T47D (cell line): Measurements from ENCODE around the gene MBOAT2.

ENCODE experiments used
- DNase-seq, 2 experiments: peaks; one replicate each; pipeline versions ENCODE4 v3.0.0 to v3.0.0-alpha.2; 2011 to 2012; ENCODE audit warnings: low read depth in 1 of 2, low spot score in 1 of 2
- JUND ChIP-seq: IDR thresholded peaks from 2 replicates; pipeline ENCODE4 v1.6.1; 2012; ENCODE audit warnings: low read depth
- in situ Hi-C: cut with HindIII; loops from 2 replicates; pipeline ENCODE4 v1.10.0; 2016; ENCODE audit warnings: low sequenced_read_pairs, low pct_unique_long_range_greater_than_20kb

Gene MBOAT2

GRCh38 chr2:8994386-8994785 is 9.1 kb downstream of the MBOAT2 start:
- in situ Hi-C loops, result no loop called here
- TF ChIP-seq JUND, result no peak
- peak in 1 of 2 experiments; percentile 48 for DNase-seq

- DNase-seq, result peak in 1 of 2 experiments; percentile 55
- TF ChIP-seq JUND, result no peak
- in situ Hi-C loops, result no loop called here
Measured at GRCh38 chr2:8993902-8994278, 9.6 kb downstream of the MBOAT2 start.

- no peak for TF ChIP-seq JUND
- in situ Hi-C loops, result no loop called here
- DNase-seq, result peak in 1 of 2 experiments; percentile 15
Measured at GRCh38 chr2:8993196-8993901, 10.1 kb downstream of the MBOAT2 start.

GRCh38 chr2:8992643-8993042 is 10.8 kb downstream of the MBOAT2 start:
- no peak for TF ChIP-seq JUND
- in situ Hi-C loops, result no loop called here
- no peak for DNase-seq

GRCh38 chr2:8989536-8990079 is 13.9 kb downstream of the MBOAT2 start:
- in situ Hi-C loops, result no loop called here
- no peak for DNase-seq
- TF ChIP-seq JUND, result no peak

GRCh38 chr2:8987410-8987809 is 16.1 kb downstream of the MBOAT2 start:
- no peak for DNase-seq
- in situ Hi-C loops, result no loop called here
- TF ChIP-seq JUND, result no peak

- TF ChIP-seq JUND, result no peak
- DNase-seq, result peak in 1 of 2 experiments; percentile 14
- in situ Hi-C loops, result no loop called here
Measured at GRCh38 chr2:8986327-8986976, 17.0 kb downstream of the MBOAT2 start.

GRCh38 chr2:8985561-8986326 is 17.7 kb downstream of the MBOAT2 start:
- in situ Hi-C loops, result no loop called here
- DNase-seq, result no peak
- no peak for TF ChIP-seq JUND

- TF ChIP-seq JUND, result no peak
- no peak for DNase-seq
- in situ Hi-C loops, result no loop called here
Measured at GRCh38 chr2:8984855-8985254, 18.6 kb downstream of the MBOAT2 start.

- DNase-seq, result no peak
- in situ Hi-C loops, result no loop called here
Measured at GRCh38 chr2:8984157-8984556, 19.3 kb downstream of the MBOAT2 start.

GRCh38 chr2:8983571-8983970 is 19.9 kb downstream of the MBOAT2 start:
- TF ChIP-seq JUND, result no peak
- in situ Hi-C loops, result no loop called here
- DNase-seq, result no peak

More at GRCh38 chr2:8984157-8984556, 19.3 kb downstream of the MBOAT2 start:
- no peak for TF ChIP-seq JUND

- no peak for DNase-seq
- TF ChIP-seq JUND, result no peak
- in situ Hi-C loops, result no loop called here
Measured at GRCh38 chr2:8981876-8982275, 21.6 kb downstream of the MBOAT2 start.

- in situ Hi-C loops, result no loop called here
- no peak for DNase-seq
- TF ChIP-seq JUND, result no peak
Measured at GRCh38 chr2:8980096-8980495, 23.4 kb downstream of the MBOAT2 start.
